Activated CD4-positive, alpha-beta T cell treated with anti-CD3 and anti-CD28 coated beads for 36 hours (primary cell): ENCODE data around the gene CSH1. TPM values are rescaled to one million over a fixed set of nuclear protein-coding genes. Genes with fewer than 3 reads are reported as not detected.

Experiments
- ATAC-seq: fragments of 200-7000 bp; cut with Tn5 transposase; one replicate; pipeline ENCODE4 v1.10.0; 2021; ENCODE audit warnings: mild to moderate bottlenecking, moderate library complexity
- CTCF ChIA-PET: fragments of 350-600 bp; sonication (Branson Sonifier 250); formaldehyde crosslinking; loops from one replicate; lab custom pipeline; 2021; ENCODE audit warnings: antibody characterized with exemption; lab: Charles Lee
- POLR2A ChIA-PET: fragments of 350-600 bp; sonication (Branson Sonifier 250); formaldehyde crosslinking; loops from one replicate; lab custom pipeline; 2021; ENCODE audit warnings: antibody characterized with exemption, inconsistent platforms; lab: Charles Lee
- DNase-seq: peaks from one replicate; pipeline ENCODE4 v3.0.0-alpha.2; 2020
- H3K27ac Mint-ChIP-seq: one replicate; pipeline ENCODE4 v1.8.0; 2021; ENCODE audit warnings: mixed read lengths
- H3K27me3 Mint-ChIP-seq: one replicate; pipeline ENCODE4 v1.8.0; 2021; ENCODE audit warnings: mixed read lengths
- H3K36me3 Mint-ChIP-seq: one replicate; pipeline ENCODE4 v1.8.0; 2021; ENCODE audit warnings: low read depth, mixed read lengths
- H3K4me1 Mint-ChIP-seq: one replicate; pipeline ENCODE4 v1.8.0; 2021; ENCODE audit warnings: mixed read lengths
- H3K4me3 Mint-ChIP-seq: one replicate; pipeline ENCODE4 v1.8.0; 2021; ENCODE audit warnings: mild to moderate bottlenecking, moderate library complexity, mixed read lengths
- H3K9me3 Mint-ChIP-seq: one replicate; pipeline ENCODE4 v1.8.0; 2021; ENCODE audit warnings: low read depth, mixed read lengths
- intact Hi-C, 2 experiments: fragments of 100-400 bp; cut with DNase I in 1 of 2; cut with micrococcal nuclease in 1 of 2; formaldehyde crosslinking; loops; one replicate each; pipeline versions ENCODE4 v1.14.2 to v1.15.1; 2022 to 2024; cut with DNase I, micrococcal nuclease
- total RNA-seq, 2 experiments: library from RNA; stranded (reverse); gene quantifications; one replicate each; pipeline ENCODE4 v1.2.3, GENCODE V29; 2021

CSH1 gene
- total RNA-seq, 2 experiments from 2014 or later, result not detected

DNA sequence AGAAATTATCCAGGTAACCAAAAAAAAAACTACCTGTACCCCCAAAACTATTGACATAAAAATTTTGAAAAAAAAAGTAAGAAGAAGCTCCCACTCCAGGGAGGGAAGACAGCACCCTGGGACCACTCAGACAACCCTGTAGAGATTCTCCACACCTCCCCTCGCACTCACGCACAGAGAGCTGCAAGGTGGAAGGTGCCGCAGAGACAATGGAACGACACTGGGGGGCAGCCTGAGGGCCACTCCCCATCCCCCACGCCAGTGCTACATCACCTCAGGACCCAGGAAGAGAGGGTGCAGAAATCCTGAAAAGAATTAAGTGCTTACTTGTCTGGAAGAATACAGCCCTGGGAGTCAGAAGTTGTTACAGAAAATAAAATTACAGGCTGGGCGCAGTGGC, 40.9 kb upstream of the CSH1 start:
- ChIA-PET POLR2A (no interaction called here), CTCF (interaction anchor here (0.6 to 1.1 kb wide), 6 partner anchors 9 to 50 kb away, joined by 3 to 4 read pairs (median 3); no protein-coding TSS in a partner anchor)
- H3K4me1 Mint-ChIP-seq, result peaks cover 6% of the 10 kb centered on the region
- intact Hi-C loops, result no loop called here
- no peak overlapping the region for H3K4me3 Mint-ChIP-seq
- no peak for DNase-seq
- H3K36me3 Mint-ChIP-seq, result no peaks in the 10 kb centered on the region
- ATAC-seq, result no peak
- H3K27me3 Mint-ChIP-seq, result no peaks in the 10 kb centered on the region
- H3K27ac Mint-ChIP-seq, result no peak overlapping the region
- H3K9me3 Mint-ChIP-seq, result no peaks in the 10 kb centered on the region

DNA sequence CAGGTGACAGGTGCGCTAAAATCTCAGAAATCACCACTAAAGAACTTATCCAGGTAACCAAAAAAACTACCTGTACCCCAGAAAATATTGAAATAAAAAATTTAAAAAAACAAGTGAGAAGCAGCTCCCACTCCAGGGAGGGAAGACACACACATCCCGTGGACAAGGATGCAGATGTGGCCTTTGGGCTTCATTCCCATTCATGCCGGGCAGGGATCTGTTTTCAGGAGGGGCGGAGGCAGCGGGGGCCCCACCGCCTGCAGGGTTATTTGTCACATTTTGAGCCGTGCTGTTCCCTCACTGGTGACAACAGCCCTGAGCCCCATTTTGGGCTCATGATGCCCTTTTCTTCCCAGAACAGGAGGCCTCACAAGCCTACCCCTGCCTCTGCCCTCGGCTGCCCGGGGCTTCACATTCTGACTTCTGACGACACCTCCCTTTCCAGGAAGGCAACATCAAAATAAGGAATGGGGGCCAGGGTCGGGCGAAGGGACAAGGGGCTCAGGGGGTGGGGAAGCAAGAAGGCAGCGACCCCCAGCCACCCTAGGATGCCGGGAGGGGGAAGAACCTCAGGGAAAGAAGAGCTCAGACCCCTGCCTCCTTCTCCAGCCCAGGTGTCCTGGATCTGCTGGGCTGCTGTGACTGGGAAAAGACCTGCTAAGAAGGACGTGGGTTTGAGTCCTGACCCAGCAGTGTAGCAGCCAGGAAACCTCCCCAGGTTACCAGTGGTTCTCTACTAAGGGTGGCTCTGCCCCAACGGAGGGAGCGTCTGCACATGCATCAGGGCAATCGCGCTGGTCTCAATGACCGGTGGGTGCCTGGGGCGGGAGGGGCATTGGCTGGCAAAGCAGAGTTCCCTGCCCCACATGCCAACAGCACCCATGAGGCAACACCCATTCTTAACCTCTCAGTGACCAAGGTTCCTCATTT, 38.1 kb upstream of the CSH1 start:
- no peaks in the 10 kb centered on the region for H3K9me3 Mint-ChIP-seq
- H3K36me3 Mint-ChIP-seq, result no peaks in the 10 kb centered on the region
- no peak for ATAC-seq
- H3K4me1 Mint-ChIP-seq, result peaks cover 18% of the 10 kb centered on the region
- H3K27ac Mint-ChIP-seq, result no peak overlapping the region
- no peak overlapping the region for H3K4me3 Mint-ChIP-seq
- ChIA-PET POLR2A (interaction anchor here (0.6 kb wide), 1 partner anchor 573 kb away, joined by 3 read pairs; the partner anchor contains the start of gene CEP95), CTCF (interaction anchor here (0.6 to 2.6 kb wide), 8 partner anchors 12 to 1046 kb away, joined by 3 to 11 read pairs (median 4); partner anchors contain the start of genes CSHL1 and GH1)
- no peaks in the 10 kb centered on the region for H3K27me3 Mint-ChIP-seq
- DNase-seq, result no peak
- intact Hi-C loops, result no loop called here

DNA sequence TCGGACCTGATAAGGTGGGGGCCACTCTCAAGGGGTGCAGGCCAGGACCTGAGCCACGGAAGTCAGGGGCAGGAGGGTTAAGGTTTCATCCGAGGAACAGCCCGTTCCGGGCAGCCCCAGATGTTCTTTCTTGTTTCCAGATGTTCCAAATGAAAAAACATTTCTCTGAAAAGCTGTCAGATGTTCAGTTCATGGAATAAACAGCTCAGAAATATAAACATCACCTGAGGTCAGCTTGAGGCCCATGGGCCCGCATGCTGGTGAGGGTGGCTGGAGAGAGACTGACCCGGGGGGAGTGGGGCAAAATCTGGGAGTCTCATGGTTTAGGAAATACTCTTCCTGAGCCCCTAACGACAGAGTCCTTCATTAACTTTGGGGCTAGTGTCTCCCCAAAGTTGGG, 37.2 kb upstream of the CSH1 start:
- Mint-ChIP-seq H3K27me3 (no peaks in the 10 kb centered on the region), H3K4me3 (no peak overlapping the region), H3K27ac (no peak overlapping the region), H3K9me3 (no peaks in the 10 kb centered on the region), H3K4me1 (peaks cover 15% of the 10 kb centered on the region), H3K36me3 (no peaks in the 10 kb centered on the region)
- intact Hi-C loops, result no loop called here
- DNase-seq (no peak), ATAC-seq (no peak)
- ChIA-PET POLR2A (interaction anchor here (0.6 kb wide), 1 partner anchor 573 kb away, joined by 3 read pairs; the partner anchor contains the start of gene CEP95), CTCF (interaction anchor here (0.7 to 2.6 kb wide), 5 partner anchors 15 to 1047 kb away, joined by 3 to 11 read pairs (median 4); partner anchors contain the start of genes CSHL1 and GH1)

DNA sequence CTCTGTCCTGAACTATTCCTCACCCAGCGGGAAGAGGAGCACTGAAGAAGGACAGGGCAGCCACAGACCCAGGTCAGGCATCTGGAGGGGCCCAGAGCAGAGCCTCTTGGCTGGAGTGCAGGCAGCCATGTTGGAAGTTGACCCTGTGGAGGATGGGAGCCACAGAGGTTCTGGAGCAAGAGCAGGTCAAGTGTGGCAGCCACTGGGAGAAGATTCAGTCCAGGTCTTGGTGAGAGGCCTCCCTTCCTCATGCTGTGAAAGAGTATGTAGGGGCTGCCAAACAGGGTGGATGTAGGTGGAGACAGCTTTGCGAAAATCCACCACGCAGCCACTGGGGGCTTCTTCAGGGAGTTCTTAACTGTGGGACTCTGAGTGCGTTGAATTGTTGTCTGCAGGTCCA, 36.3 kb upstream of the CSH1 start:
- intact Hi-C loops, result no loop called here
- DNase-seq, result no peak
- H3K36me3 Mint-ChIP-seq, result no peaks in the 10 kb centered on the region
- POLR2A ChIA-PET, result no interaction called here
- H3K9me3 Mint-ChIP-seq, result no peaks in the 10 kb centered on the region
- peak overlapping the region; percentile 88 for H3K4me3 Mint-ChIP-seq
- peaks cover 15% of the 10 kb centered on the region for H3K4me1 Mint-ChIP-seq
- CTCF ChIA-PET, result interaction anchor here (1.0 to 2.6 kb wide), 8 partner anchors 14 to 201 kb away, joined by 3 to 16 read pairs (median 6); partner anchors contain the start of gene GH1
- H3K27me3 Mint-ChIP-seq, result no peaks in the 10 kb centered on the region
- ATAC-seq, result no peak
- peak overlapping the region; percentile 93 for H3K27ac Mint-ChIP-seq

DNA sequence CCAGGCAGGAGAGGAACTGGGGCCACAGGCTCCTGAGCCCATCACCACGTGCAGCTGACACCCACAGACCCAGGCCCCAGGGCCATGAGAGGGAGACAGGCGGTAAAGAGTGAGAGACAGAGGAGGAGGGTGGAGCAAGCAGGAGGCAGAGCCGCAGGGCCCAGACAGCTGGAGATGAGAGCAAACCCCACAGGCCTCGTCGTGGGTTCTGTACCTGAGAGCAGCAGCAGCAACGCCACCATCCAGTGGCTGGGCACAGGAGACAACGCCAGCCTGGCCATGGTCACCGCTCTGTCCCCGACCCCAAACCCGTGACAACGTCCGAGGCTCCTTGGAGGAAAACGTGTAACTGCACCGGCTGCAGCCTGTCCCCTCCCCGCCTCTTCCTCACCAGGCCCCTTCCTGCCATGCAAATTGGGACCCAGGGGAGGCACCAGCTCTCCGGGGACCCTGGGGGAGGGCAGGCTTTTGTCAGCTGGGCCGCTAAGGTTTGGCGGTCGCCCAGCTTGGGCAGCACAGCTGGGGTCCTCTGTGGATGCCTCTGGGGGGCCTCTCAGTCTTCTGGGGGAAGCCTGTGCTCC, 35.7 kb upstream of the CSH1 start, which contains the start of gene CD79B:
TSS of gene CD79B (minus strand) at position 351 of the 581 bp plus-strand sequence. CDS start at position 281, 70 bp downstream.
- H3K4me1 Mint-ChIP-seq, result peaks cover 15% of the 10 kb centered on the region
- DNase-seq, result peak; percentile 73
- ChIA-PET CTCF (interaction anchor here (1.0 to 2.6 kb wide), 10 partner anchors 13 to 202 kb away, joined by 3 to 16 read pairs (median 4); partner anchors contain the start of gene GH1), POLR2A (interaction anchor here (0.6 kb wide), 1 partner anchor 286 kb away, joined by 4 read pairs; no protein-coding TSS in a partner anchor)
- H3K27me3 Mint-ChIP-seq, result no peaks in the 10 kb centered on the region
- peak; percentile 85 for ATAC-seq
- H3K9me3 Mint-ChIP-seq, result no peaks in the 10 kb centered on the region
- intact Hi-C loops, result no loop called here
- H3K27ac Mint-ChIP-seq, result peak within 1 kb of the TSS; percentile 93
- H3K4me3 Mint-ChIP-seq, result peak within 1 kb of the TSS; percentile 88
- no peaks in the 10 kb centered on the region for H3K36me3 Mint-ChIP-seq

DNA sequence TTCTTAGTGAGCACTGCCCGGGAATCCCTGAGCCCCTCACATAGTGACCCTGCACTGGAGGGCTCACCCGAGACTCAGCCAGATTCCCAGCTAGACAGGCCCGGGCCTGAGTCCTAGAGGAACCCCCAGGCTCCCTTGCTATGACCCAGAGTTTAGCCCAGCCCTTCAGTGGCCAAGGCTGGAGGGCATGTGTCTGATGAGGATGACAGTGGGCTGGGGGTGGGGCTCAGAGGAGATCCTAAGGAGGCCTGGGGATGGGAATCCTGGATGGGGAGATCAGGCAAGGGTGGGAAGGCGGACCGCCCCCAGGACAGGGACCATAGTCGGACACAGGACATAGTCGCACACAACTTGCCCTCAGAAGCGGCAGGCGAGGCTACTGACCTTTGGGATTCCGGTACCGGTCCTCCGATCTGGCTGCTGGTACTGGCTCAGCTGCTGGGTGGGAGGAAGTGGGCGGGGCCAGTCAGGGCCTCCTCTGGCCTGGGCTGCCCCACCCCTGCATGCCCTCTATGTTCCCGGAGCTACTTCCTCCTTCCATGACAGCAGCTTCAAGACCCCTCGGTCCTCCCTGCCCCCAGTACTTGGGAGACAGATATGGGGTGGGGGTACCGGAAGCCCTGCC, 34.7 kb upstream of the CSH1 start:
- Mint-ChIP-seq H3K9me3 (no peaks in the 10 kb centered on the region), H3K4me1 (peaks cover 15% of the 10 kb centered on the region)

DNA sequence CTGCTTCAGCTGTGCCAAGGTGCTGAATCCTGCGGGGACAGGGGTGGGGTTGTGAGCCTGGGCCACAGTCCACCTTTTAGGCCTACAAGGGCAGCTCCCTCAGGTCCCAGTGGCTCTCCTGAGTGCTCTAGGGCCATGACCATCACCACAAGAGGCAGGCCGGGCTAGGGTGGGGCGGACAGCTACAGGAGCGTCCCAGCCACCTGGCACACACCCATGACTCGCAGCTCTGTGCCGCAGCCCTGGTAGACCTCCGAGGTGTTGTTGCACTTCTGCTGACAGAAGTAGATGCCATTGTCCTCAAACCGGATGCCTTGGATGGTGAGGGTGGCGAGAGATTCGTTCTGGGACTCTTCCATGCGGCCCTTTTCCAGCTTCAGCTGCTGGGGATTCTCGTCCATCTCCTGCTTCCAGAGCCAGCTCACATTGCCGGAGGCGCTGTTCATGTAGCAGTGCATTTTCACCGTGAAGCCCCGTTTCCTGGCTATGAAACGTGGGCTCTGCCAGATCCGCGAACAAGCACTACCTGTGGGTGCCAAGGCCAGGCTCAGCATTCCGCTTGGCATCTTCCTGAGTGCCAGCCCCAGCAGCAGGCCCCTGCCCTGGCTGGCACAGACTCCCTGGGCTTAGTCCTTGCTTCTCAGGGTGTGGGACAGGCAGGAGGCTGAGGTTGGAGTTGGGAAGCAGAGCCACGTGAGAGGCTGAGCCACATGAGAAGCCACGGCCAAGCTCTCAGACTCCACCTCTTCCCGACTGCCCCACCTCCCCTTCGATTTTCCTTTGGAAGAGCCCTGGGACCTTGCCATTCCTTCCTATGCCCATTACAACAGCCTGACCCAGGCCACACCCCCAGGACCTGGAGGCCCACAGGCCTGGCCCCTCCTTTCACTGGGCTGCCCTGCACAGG, 33.7 kb upstream of the CSH1 start:
- DNase-seq (no peak), ATAC-seq (no peak)
- Mint-ChIP-seq H3K4me3 (peak overlapping the region; percentile 88), H3K36me3 (no peaks in the 10 kb centered on the region), H3K27me3 (no peaks in the 10 kb centered on the region), H3K4me1 (peaks cover 15% of the 10 kb centered on the region), H3K9me3 (no peaks in the 10 kb centered on the region), H3K27ac (peak overlapping the region; percentile 73)
- POLR2A ChIA-PET, result no interaction called here
- CTCF ChIA-PET, result interaction anchor here (0.8 to 1.6 kb wide), 5 partner anchors 11 to 361 kb away, joined by 3 to 9 read pairs (median 5); partner anchors contain the start of gene GH1
- intact Hi-C loops, result no loop called here

More for the DNA sequence above, 34.7 kb upstream of the CSH1 start:
- intact Hi-C loops, result no loop called here
- Mint-ChIP-seq H3K4me3 (peak overlapping the region; percentile 88), H3K36me3 (no peaks in the 10 kb centered on the region), H3K27ac (peak overlapping the region; percentile 73), H3K27me3 (no peaks in the 10 kb centered on the region)
- ATAC-seq (peak; percentile 68), DNase-seq (peak; percentile 74)
- ChIA-PET POLR2A (interaction anchor here (0.6 kb wide), 1 partner anchor 189 kb away, joined by 3 read pairs; no protein-coding TSS in a partner anchor), CTCF (interaction anchor here (0.9 to 2.0 kb wide), 7 partner anchors 16 to 203 kb away, joined by 3 to 7 read pairs (median 3); no protein-coding TSS in a partner anchor)

DNA sequence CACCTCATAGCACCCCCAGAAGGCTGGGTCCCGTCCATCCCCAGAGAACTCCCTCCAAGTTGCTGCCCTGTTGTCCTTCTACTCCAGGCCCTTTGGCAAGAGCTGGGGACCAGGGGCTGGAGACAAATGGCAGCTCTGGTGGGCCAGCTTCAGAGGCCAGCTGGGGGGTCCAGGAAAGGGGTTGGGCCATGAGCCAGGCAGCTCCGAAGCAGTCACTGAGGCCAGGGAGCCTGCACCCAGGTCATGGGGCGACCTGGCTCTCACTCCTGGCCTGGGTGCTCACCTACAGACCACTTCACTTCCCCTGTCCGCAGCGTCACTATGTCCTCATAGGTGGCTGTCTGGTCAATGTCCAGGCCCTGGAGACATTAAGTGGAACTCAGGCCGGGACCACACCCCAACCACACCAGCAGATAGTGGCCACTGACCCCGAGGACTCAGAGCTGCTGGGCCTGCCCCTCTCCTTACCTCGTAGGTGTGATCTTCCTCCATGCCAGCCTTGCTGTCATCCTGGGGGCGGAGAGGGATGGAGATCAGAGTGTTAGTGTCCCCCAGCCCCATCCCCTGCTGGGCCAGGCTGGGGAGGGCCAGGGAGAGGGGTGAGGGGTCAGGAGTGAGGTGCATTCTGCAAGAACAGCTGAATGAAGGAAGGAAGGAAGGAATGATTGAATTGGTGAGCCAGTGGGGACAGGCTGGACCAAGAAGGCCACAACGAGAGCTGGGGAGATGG, 32.8 kb upstream of the CSH1 start:
- intact Hi-C loops, result no loop called here
- H3K4me1 Mint-ChIP-seq, result peaks cover 15% of the 10 kb centered on the region
- H3K36me3 Mint-ChIP-seq, result no peaks in the 10 kb centered on the region
- ChIA-PET CTCF (interaction anchor here (0.8 to 1.6 kb wide), 4 partner anchors 10 to 362 kb away, joined by 5 to 9 read pairs (median 6); partner anchors contain the start of gene GH1), POLR2A (no interaction called here)
- no peak overlapping the region for H3K27ac Mint-ChIP-seq
- no peaks in the 10 kb centered on the region for H3K9me3 Mint-ChIP-seq
- DNase-seq, result no peak
- H3K27me3 Mint-ChIP-seq, result no peaks in the 10 kb centered on the region
- H3K4me3 Mint-ChIP-seq, result no peak overlapping the region
- ATAC-seq, result no peak

DNA sequence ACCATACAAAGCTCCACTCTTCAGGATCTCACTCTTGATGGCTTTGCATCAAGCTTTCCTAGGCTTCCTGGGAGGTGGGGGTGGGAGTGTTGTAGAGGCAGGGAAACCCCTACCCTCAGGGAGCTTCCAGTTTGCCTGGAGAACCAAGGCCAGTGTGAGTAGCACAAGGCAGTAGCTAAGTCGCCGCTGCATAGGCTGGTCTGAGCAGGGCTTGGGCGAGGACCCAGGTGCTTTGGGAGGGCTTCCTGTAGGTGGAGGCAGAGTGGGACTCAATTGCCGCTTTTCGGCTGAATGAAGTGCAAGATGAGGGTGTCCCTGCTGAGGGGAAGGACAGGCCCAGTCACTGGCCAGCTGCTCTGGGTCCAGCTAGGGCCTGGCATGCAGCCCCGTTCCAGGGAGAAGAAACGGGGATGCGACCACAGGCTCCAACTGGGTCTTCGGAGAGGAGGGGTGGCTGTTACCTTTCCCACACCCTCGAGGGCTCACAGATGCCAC, 31.8 kb upstream of the CSH1 start:
- Mint-ChIP-seq H3K9me3 (no peaks in the 10 kb centered on the region), H3K4me3 (no peak overlapping the region), H3K27ac (no peak overlapping the region), H3K4me1 (peaks cover 15% of the 10 kb centered on the region), H3K27me3 (no peaks in the 10 kb centered on the region), H3K36me3 (no peaks in the 10 kb centered on the region)
- DNase-seq (no peak), ATAC-seq (no peak)
- POLR2A ChIA-PET, result no interaction called here
- intact Hi-C loops, result no loop called here
- CTCF ChIA-PET, result interaction anchor here (0.9 to 1.2 kb wide), 3 partner anchors 9 to 25 kb away, joined by 3 to 6 read pairs (median 4); no protein-coding TSS in a partner anchor
